ENCODE results near the gene XPOT.
A peak's percentile ranks its signal among the peaks of the same experiment; 100 is the strongest.

Gene XPOT

DNA sequence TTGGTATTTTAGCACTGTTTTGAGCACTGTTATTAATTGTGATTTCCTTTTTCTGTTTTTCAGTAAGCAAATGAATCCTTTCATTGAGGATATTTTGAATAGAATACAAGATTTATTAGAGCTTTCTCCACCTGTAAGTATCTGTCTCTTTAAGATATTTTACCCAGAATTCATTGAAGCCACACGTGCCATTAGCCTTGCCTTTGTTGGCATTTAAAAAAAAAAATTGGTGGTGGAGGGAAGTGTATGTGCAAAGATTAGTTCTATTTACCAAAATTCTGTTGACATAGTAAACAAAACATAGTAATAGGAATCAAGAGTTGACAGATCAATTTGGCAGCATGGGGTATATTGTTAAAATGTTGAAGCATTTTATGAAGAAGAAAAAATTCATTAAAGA is 23.8 kb downstream of the XPOT start:
- DNase-seq (ENCODE audit: low spot score): no peak

DNA sequence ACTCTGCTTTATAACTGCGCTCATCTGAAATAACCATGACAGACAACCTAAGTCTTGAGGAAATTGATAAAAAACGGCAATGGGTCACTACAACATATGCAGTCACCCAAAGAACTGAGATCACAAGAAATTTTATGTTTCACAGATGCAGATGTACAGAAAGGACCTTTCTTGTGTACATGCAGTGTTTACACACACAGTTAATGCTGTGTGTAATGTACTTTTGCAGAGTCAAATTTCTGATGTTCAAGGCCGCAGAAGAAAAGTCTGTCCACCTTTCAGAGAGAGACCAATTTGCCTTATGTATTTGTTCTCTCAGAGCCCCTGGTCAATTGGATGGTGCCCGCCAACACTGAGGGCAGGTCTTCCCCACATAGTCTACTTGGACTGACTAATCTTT is 24.8 kb downstream of the XPOT start:
- DNase-seq (ENCODE audit: low spot score): no peak

DNA sequence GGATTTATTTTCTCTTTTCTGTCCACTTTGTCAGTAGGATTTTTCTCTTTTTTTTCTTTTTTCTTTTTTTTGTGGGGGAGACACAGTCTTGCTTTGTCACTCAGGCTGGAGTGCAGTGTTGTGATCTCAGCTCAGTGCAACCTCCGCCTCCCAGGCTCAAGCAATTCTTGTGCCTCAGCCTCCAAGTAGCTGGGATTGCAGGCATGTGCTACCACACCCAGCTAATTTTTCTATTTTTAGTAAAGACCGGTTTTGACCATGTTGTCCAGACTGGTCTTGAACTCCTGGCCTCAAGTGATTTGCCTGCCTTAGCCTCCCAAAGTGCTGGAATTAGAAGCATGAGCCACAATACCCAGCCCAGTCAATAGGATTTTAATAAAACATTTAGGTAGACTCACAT is 26.7 kb downstream of the XPOT start:
- DNase-seq (ENCODE audit: low spot score): no peak

DNA sequence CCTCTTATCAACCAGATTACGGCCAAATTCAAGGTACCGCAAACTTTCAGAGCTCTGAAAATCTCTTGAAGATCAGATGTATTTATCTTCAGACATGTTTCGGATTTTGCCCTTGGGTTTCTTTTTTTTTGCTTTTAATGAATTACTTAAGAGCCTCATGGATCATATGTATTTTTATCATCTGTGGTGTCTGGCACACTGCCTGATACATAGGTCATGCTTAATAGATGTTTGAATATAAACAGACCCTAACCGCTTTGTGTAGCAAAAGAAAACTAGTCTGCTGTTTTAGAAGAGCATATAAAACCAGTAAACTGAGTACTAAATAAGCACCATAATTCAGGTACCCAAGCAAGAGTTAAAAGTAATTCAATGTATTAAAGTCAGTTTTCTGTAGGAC is 27.6 kb downstream of the XPOT start:
- no peak for DNase-seq (ENCODE audit: low spot score)

DNA sequence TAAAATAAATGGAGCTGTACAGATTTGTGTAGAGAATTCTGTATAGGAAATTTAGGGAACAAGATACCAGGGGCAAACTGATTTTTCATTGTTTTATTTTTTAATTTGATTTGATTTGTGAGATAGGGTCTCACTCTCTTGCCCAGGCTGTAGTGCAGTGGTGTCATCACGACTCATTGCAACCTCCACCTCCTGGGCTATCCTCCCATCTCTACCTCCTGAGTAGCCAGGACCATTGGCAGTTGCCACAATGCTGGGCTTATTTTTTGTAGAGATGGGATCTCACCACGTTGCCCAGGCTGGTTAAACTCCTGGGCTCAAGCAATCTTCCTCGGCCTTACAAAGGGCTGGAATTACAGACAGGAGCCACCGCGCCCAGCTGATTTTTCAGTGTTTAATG is 29.7 kb downstream of the XPOT start:
- no peak for DNase-seq (ENCODE audit: low spot score)

DNA sequence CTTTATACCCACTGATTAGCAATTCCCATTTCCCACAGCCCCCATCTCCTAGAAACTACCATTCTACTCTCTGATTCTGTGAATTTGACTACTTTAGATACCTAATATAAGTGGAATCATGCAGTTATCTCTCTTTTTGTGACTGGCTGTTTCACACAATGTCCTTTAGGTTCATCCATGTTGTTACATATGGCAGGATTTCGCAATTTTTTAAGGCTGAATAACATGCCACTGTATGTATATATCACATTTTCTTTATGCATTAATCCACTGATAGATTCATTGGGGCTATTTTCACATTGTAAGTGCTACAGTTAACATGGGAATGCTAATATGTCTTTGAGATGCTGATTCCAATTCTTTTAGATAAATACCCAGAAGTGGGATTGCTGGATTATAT is 35.9 kb downstream of the XPOT start:
- no peak for DNase-seq (ENCODE audit: low spot score)

DNA sequence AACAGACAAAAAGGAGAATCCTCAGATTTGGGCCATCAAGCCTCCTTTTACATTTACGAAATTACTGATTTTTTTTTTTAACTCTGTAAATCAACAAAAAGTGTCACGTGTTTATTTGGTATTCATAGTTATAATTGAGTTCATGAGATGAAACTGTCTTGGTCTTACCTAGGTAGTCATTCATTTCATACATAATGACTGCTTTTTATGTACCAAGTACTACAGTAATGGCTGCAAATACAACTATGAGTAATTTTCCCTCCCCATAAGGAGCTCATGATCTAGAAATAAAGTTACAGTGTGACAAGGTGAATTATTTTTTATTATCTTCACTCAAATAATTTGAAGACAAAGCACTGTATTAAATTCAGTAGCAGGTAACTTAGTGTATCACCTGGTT is 41.3 kb downstream of the XPOT start:
- DNase-seq (ENCODE audit: low spot score): no peak

DNA sequence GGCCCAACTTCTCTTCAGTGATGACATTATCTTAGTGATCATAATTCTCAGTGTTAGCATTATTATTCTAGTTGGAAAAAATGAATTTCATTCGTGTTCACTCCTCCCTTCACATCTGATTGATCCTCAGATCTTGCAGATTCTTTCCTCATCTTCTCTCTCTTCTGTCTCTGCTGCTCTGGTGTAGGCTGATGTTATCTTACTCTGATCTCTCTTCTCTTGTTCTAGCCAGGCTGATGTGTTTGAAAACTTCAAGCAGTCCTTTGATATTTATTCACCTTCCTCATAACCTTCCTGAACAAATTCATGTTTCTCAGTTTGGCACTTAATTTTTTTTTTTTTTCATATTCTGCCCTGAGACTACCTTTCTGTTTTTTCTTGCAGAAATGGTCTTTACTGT is 42.1 kb downstream of the XPOT start:
- DNase-seq (ENCODE audit: low spot score): no peak

DNA sequence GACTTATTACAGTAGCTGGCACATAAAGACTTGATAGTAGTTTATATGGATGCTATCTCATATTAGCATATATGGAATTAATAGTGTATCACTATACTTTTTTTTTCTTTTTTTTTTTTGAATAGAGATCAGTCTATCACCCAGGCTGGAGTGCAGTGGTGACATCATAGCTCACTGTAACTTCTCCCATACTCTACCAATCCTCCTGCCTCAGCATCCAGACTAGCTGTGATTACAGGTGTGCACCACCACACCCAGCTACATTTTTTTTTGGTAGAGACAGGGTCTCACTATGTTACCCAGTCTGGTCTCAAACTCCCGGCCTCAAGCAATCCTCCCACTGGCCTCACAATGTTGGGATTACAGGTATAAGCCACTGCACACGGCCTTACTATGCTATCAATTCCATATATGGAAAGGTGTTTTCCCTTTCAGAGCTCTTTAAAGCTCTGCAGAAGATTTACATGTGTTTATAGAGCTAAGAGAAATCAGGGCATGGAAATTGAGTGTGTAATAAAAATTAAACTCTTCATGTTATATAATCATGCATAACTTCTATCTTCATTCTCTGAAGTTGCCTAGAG is 46.0 kb downstream of the XPOT start:
- no peak for DNase-seq (ENCODE audit: low spot score)

DNA sequence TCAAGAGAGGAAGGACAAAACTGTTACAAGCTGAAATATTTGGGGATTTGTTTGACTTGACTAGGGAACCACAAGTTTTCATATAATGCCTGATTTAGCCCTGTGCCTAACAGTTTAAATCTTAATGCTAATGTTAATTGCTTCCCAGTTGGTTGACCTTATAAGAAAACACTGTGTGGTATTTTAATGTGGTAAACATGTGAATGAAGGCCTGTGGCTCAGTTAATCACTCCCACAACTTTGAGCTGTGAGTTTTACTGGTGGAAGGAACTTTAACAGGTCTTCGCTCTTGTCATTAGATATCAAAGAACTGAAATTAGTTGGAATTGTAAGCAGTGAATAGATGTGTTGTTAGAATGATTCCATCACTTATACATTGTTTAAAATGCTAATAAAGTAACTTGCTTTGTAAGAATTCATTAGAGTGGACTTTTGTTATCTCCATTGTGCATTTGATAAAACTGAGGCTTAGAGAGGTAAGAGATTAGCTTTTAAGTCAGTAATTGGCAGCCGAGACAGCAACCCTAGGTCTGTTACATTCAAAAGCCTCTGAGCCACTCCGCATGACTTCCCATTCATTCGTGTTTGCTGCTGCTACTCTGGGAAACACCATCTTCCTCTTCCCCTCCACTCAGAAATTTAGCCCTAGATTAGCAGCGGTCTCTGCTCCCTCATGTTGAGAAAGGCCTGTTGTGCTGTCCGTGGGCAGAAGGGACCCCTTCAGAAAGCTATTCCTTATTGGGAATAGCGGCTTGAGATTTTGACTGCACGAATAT is 46.7 kb downstream of the XPOT start:
- peak; percentile 12 for DNase-seq (ENCODE audit: low spot score)

DNA sequence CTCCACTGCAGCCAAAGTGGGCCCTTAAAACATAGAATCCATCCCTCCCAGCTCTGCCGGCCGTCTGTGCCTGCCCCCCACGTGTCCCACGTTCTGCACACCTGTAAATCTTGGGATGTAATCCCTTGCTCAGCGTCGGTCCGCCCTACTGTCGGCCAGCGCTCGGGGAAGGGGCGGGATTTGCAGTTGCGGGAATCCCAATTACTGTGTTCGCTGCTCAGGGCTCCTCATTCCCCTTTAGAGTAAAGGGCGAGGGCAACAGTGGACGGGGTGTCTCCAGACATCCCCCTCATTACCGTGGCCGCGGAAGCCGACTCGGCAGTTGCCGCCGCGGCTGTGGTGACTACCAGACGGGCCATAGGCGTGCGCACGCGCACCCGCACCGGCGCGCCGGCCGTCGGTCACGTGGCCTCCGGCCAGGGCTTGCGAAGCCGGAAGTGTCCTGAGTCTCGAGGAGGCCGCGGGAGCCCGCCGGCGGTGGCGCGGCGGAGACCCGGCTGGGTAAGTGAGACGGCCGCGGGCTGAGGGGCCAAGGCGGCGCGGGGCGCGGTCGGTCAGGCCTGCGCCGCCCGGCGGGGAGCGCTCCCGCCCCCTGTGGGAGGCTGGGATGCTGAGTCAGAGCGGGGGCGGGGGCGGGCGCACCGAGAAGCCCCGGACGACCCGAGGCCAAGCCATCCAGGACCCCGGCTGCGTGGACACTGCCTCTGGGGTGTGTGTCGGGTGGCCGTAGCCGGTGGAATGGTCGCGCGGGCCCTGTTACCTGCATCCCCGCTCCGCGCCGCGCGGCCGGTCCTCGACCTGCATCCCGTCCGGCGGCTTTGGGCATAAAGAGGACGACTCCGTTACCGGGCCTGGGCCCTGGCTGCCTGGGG is 47.7 kb downstream of the XPOT start, which contains the start of gene TBK1:
Gene TBK1 (plus strand): TSS at position 434 of the 872 bp plus-strand sequence. CDS start 3,751 bp downstream, outside the sequence.
- DNase-seq (ENCODE audit: low spot score): peak; percentile 98

DNA sequence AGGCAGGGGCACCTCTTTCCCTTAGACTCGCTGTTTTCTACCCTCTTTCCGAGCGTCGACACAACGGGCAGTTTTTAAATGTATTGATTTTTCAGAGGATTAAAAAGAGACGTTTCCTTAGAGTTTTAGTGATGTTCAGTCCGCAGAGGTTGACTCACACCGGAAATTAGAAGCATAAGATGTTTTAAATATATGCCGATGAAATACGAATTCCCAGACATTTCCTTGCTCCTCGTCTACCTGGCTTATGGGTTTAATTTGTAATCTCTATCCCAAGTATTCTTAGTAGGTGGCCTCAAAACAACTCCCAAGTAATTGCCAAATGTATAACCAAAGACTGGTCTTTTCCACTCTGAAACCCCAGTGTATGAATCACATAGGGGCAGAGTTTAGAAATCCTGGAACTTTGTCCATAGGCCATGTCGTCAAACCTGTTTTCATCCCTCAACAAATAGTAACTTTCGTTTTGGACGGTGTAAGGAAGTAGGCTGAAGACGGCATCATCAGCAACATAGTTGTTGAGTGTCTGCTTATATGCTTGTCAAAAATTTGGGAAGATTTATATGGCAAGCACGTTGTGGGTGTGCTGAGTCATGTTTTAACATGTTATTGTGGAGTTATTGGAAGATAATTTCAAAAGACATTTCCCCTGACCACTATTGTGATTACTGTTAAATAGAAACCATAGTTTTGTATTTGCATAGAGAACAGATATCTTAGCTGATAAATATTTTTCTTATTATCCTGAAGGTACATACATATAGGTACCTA is 48.6 kb downstream of the XPOT start:
- DNase-seq (ENCODE audit: low spot score): peak; percentile 65

DNA sequence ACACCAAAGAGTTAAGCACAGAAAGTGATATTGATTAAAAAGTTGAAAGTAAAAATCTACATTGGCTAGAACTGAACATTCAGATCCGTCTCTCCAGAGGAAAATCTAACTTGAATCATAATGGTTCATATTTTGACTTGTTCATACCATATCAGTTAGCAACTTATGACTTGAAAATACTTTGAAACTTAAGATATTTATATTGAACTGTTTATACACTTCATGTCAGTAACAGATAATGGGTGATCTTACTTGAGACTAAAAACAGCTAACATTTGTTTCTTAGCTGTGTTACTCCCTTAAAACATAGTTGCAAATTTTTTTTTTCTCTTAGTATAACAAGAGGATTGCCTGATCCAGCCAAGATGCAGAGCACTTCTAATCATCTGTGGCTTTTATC is 51.3 kb downstream of the XPOT start:
- no peak for DNase-seq (ENCODE audit: low spot score)

DNA sequence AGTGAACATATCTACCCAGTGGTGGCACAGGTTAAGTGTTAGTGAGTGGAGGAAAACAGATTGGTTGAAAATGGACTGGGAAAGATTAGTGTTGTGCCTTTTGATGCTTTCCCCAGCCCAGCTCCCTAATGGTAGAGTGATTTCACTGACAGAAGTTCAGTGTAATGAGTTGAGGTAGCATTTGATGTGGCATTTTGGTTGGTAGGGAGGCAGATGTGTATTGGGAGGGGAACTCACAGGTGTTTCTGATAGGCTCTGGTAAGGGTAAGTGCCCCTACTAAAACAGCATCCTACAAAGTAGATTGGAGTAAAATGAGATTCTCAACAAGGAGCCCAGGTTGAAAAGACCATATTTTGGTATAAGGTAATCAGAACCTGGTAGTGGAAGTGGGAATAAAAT is 51.9 kb downstream of the XPOT start:
- no peak for DNase-seq (ENCODE audit: low spot score)

DNA sequence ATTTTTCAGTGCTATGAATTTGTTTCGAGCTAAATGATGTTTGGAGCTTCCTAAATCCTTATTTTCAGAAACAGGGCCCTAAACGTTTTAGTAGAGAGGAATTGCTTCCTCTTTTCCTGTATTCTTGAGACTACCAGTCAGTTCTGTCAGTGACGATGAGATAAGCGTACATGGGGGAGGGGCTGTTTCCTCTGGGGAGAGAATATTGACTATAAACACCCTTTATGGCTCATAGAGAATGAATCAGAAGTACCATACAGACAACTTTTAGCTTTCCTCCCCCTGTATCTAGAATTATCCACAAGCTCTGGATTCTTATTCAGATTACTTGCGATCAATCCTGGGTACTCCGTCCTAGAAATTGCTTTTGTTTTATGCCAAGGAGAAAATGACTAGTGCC is 52.8 kb downstream of the XPOT start:
- DNase-seq (ENCODE audit: low spot score): no peak

DNA sequence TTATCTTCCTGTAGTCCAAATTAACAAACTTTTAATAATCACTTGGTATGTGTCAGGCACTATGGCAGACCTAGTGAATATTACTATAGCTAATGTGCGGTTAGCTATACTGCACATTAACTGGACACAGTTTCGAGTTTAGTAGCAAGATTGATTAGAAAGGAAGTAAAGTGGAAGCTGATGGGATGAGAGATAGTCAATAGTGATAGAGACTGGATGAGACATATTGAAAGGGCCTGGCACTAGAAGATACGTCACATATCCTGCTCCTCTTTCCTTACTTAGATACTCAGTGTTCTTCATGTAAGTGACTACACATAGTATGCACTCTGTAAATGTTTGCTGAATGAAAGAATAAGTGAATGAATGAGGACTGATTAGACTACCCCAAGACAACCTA is 53.3 kb downstream of the XPOT start:
- DNase-seq (ENCODE audit: low spot score): no peak

DNA sequence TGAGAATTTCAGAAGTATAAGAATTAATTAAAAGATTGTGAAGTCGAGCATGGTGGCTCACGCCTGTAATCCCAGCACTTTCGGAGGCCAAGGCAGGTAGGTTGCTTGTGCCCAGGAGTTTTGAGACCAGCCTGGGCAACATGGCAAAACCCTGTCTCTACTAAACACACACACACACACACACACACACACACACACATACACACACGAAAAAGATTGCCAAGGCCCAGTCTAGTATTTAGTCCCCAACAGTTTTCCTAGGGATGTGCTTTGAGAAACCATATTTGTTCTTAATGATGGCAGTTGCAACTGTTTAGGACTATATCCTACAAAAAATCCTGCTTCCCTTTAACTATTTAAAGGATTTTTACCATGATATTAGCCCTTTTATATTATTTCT is 53.7 kb downstream of the XPOT start:
- DNase-seq (ENCODE audit: low spot score): no peak

DNA sequence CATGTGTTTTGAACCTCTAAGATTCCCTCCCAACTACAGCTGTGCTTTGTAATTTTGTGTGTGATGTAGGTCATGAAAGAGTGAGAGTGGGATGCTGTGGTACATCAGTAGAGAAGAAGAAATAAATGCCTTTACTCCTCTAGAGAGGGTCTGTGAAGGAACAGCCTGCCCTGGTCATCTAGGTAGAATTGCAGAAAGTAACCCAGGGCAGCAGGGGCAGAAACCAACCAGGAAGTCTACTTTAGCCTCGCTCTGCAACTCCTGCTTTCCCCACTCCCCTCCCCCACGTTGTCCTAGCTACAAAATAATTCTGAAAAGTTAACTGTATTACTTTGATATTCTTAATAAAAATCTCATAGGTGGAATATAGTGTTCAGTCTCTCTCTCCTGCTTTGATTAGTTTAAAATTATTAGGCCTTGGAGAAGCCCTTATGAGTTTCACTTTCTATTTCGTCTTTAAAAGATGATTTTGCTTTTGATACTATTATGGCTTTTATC is 55.3 kb downstream of the XPOT start:
- DNase-seq (ENCODE audit: low spot score): peak; percentile 17

DNA sequence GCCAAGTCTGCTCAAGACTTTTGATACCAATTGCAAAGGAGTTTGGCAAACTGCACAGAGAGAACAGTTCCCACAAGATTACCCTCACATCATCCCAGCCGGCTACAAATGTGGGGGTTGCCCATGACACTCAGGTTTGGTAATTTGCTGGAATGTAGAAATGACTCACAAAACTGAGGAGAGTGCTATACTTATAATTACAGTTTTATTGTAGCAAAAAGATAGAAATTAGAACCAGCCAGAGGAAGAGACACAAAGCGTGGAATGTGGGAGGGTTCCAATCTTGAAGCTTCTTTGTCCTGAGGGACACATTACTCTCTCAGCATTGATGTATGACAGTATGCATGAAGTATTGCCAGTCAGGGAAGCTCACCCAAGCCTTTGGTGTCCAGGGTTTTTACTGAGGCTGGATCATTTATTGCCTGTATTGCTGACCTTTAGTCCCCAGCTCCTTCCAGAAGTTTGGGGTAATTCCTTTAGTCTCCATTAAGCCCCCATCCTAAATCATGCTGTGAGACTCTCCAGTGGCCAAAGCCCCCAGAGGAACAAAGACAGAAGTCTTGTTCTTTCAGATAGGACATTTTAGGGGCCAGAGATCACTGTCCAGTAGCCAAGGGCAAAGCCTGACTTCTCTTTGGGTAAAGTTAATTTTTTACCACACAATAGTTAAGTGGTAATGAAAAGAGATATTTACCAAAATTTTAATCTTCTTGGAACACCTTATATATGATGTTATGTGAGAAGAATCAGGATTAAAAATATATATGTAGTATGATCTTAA is 57.6 kb downstream of the XPOT start:
- DNase-seq (ENCODE audit: low spot score): peak; percentile 77

DNA sequence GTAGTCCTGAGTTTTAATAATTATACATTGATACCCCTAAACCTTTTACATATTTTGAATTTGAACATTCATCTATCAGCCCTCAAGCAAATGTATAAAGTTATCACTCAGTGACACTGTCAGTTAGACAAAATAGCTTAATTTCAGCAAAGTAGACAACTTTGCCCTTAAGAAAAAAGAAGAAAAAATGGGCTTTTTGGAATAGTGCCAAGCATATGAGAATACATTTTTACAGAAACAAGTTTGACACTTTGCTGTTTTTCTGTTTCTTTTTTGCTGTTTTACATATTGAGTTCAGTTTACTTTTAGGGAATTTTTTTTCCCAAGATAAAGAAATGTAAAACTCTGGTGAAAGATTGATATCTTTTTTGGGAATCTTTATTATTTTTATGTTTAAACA is 62.0 kb downstream of the XPOT start:
- no peak for DNase-seq (ENCODE audit: low spot score)

DNA sequence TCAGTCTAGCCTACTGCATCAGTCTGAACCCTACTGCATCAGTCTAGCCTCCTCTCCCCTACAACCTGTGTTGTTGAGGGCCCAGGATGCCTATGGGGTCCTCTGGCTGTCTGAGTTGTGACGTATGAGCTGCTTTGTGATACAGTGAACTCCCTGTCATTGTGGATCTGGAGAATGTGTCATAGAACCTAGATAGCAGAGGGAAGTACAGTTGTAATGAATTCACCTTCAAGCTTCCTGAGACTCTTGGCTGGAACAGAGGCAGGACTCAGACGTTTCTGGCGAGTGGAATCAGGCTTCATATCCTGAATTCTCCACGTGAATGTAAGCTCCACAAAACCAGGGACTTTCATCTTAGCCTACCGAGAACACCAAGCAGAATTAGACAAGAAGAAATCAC is 64.8 kb downstream of the XPOT start:
- no peak for DNase-seq (ENCODE audit: low spot score)

Measured in AG20443 (cell line).